KOPT-K1 (cell line): ENCODE results near the gene MIOS.
A peak's percentile ranks its signal among the peaks of the same experiment; 100 is the strongest.

Experiments
- H3K27ac ChIP-seq: fragments of 200-600 bp; sonication (generic); 2 replicates; pipeline ENCODE4 v1.5.1; 2016; ENCODE audit warnings: antibody characterized with exemption, mild to moderate bottlenecking, low read depth, low read length; ENCODE audit not compliant: poor library complexity, severe bottlenecking
- H3K36me3 ChIP-seq: fragments of 200-600 bp; sonication (generic); 2 replicates; pipeline ENCODE4 v1.5.1; 2017; ENCODE audit warnings: antibody characterized with exemption, mild to moderate bottlenecking, low read length, moderate library complexity; ENCODE audit not compliant: insufficient read depth
- H3K9me3 ChIP-seq: fragments of 200-600 bp; sonication (generic); 2 replicates; pipeline ENCODE4 v1.5.1; 2017; ENCODE audit warnings: antibody characterized with exemption, low read length, mild to moderate bottlenecking; ENCODE audit not compliant: insufficient read depth, poor library complexity, severe bottlenecking

The MIOS gene

DNA sequence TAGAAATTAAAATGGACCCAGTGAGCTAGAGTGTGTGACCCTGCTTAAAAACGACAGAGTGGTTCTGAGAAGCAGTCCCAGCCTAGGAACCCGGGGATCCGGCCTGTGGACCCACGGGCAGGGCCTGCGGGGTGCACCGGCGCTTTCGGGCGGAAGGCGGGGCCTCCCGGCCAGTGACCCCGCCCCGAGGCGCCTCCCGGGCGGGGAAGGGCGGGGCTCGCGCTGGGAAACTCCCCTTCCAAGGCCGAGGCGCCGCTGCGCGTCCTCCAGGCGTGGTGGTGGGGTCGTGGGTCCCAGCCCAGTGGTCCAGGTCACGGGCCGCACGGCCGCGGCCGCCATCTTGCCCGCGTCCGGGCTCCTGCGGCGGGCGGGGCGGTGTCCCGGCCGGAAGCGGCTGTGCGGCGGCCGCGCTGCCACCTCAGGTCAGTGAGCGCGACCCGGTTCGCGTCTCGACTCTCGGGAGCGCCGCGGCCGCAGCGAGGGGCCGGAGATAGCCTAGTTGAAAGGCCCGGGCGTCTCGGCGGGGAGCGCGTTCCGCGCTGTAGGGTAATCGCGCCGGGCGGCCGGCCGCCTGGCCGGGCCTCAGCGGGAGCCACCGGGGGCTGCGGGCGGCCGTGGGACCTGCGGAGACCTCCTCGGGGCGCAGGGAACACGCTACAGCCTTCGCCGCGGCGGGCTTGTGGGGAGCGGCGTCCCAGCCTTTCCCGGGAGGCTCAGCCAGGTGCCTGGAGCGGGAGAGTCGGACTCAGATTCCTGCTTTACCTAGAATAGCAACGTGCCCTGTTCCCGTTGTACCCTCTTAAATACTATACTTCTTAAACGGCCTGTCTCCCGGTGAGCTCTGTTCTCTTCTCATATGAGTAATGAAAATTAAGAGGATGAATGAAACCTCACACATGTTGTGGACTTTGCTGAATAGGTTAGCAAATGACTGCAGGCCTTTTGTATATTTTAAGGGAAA lies at the start of gene MIOS:
Gene MIOS (plus strand): TSS at position 234 of the 961 bp plus-strand sequence. CDS start 5,592 bp downstream, outside the sequence.
- Histone ChIP-seq H3K27ac (peak within 1 kb of the TSS; percentile 68), H3K9me3 (no peaks in the 10 kb centered on the region), H3K36me3 (no peaks in the 10 kb centered on the region)

- no peaks in the 10 kb centered on the region for H3K9me3 ChIP-seq
- H3K36me3 ChIP-seq = no peaks in the 10 kb centered on the region
- H3K27ac ChIP-seq = no peak overlapping the region
Measured at GRCh38 chr7:7517754-7518153, 48.9 kb upstream of the MIOS start.

GRCh38 chr7:7519056-7519455 lies 47.6 kb upstream of the MIOS start:
- Histone ChIP-seq H3K9me3 (no peaks in the 10 kb centered on the region), H3K27ac (no peak overlapping the region), H3K36me3 (no peaks in the 10 kb centered on the region)

DNA sequence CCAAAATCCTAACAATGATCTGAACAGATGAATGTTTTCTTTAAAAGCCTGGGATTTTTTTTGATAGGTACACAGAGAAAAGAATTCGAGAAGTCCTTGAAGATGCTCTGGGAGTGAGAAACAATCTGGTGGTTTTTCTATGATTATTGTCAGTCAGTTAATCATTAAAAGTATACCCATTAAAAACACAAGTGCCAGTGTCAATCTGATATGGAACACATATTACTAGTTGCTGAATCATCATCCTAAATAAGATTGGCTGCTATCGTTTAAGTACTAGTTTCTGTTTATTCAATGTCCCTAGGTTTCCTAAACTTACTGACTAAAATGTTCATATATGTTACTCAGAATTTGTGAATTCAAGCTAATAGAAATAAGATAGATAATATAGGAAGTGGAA lies 47.2 kb upstream of the MIOS start:
- H3K36me3 ChIP-seq = no peaks in the 10 kb centered on the region
- H3K9me3 ChIP-seq = no peaks in the 10 kb centered on the region
- no peak overlapping the region for H3K27ac ChIP-seq

GRCh38 chr7:7521259-7521658 lies 45.4 kb upstream of the MIOS start:
- H3K9me3 ChIP-seq = no peaks in the 10 kb centered on the region
- H3K27ac ChIP-seq = no peak overlapping the region
- no peaks in the 10 kb centered on the region for H3K36me3 ChIP-seq

GRCh38 chr7:7522421-7522820 lies 44.3 kb upstream of the MIOS start:
- no peaks in the 10 kb centered on the region for H3K36me3 ChIP-seq
- no peak overlapping the region for H3K27ac ChIP-seq
- H3K9me3 ChIP-seq = no peaks in the 10 kb centered on the region

DNA sequence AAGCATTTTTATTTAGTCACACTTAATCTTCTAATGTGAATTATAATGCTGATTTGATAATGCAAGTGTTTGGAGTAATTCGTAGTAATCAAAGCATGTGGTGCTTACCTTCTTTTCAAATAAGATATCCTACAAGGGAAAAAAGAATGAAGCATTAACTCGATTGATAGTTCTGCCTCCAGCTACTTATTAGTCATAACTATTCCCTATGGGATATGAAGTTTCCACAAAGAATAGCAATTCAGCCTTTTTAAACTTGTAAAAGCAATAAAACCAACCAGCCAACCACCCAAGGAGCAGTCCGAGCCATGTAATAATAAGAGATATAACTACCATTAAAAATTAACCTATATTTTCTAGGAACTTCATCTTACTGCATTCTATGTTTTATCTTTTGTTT lies 42.6 kb upstream of the MIOS start:
- Histone ChIP-seq H3K36me3 (no peaks in the 10 kb centered on the region), H3K27ac (no peak overlapping the region), H3K9me3 (no peaks in the 10 kb centered on the region)

- Histone ChIP-seq H3K27ac (no peak overlapping the region), H3K36me3 (no peaks in the 10 kb centered on the region), H3K9me3 (no peaks in the 10 kb centered on the region)
Measured at GRCh38 chr7:7526006-7526405, 40.7 kb upstream of the MIOS start.

GRCh38 chr7:7527047-7527446 lies 39.6 kb upstream of the MIOS start:
- Histone ChIP-seq H3K9me3 (no peaks in the 10 kb centered on the region), H3K36me3 (no peaks in the 10 kb centered on the region), H3K27ac (no peak overlapping the region)

DNA sequence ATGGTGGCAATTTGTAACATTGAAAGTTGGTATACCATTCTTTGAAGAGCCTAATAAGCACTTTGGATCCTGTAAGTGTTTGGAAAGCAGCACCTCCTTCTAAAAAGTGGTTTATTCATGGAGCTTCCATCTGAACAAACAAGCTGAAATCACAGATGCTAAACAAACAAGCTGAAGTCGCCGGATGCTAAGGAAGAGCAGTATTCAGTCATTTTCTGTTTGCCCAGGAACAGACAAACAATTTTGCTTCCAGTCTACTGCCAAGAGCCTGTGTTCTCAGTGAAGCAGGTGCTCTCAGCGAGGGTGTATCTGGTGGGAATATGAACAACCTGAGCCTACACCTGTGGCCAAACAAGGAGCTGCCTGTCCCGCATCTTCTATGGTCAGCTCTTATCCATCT lies 37.4 kb upstream of the MIOS start:
- Histone ChIP-seq H3K9me3 (no peaks in the 10 kb centered on the region), H3K27ac (no peak overlapping the region), H3K36me3 (no peaks in the 10 kb centered on the region)

DNA sequence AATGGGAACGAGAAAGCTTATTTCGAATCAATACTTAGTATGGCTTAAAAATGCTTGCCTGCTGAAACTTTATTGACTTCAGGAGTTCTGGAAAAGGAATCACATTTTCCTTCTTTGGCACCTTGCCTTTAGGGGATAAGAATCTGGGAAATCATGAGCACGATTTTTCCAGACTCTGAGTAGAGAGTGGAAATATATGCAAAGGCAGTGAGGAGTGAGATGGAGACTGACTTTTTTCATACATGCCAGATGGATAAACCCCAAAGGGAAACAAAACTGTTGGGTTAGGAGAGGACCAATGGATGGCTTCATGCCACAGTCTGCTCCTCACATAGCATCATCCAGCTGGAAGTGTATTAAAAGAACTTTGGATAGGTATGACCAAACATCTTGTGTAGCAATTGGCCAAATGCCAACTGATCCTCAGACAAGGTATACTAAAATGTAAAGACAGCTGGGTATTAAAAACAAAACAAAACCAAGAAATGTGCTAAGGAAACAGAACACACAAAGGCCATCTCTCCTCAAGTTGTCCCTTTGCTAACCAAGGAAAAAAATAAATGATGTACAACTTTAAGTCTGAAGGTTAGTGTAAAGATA lies 32.8 kb upstream of the MIOS start:
- Histone ChIP-seq H3K9me3 (no peaks in the 10 kb centered on the region), H3K27ac (no peak overlapping the region), H3K36me3 (no peaks in the 10 kb centered on the region)

DNA sequence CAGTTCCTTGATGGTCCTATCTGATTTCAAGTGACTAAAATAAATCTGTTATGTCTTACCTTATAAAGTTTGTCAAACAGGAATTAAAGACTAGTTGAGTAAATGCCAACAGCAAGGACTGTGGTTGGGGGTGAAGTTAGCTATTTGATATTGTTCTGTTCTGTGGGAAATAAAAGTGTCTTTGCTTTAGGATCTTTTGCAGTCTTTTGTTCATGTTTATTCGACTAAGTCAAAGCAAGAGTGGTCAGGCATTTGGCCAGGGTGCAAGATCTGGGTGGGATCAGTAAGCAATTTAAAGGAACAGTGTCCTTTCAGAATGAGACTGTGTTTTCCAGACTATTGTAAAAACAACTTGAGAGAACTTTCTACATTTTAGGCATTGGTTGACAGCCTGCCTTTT lies 31.0 kb upstream of the MIOS start, which contains the start of gene COL28A1:
Gene COL28A1 (minus strand): TSS at position 183 of the 400 bp plus-strand sequence. CDS start 2,998 bp downstream, outside the sequence.
- Histone ChIP-seq H3K9me3 (no peaks in the 10 kb centered on the region), H3K36me3 (no peaks in the 10 kb centered on the region), H3K27ac (no peak within 1 kb of the TSS)

DNA sequence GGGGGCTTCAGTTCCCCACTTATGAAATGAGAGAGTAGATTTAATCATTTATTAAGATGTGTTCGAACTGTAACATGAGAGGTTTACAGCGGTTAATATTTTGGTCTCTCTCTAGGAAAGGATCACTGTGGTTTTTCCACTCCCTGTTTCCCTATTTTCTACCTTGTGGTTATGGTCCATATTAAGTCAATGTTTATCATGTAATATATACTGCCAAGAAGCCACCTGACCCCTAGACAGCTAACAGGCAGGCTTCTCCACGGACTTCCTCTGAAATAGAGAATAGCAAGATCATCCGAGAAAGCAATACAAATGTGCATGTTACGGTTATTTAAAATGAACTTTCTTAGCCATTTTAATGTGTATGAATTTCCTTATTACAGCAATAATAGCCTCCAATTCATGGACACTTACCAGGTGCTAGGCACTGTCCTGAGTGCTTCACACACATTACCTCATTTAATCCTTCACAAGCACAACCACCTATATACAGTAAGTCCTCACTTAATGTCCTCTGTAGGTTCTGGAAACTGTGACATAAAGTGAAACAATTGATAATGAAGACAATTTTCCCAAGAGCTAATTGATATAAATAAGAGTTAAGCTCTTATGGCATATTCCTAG lies 30.2 kb upstream of the MIOS start:
- Histone ChIP-seq H3K9me3 (no peaks in the 10 kb centered on the region), H3K27ac (no peak overlapping the region), H3K36me3 (no peaks in the 10 kb centered on the region)

DNA sequence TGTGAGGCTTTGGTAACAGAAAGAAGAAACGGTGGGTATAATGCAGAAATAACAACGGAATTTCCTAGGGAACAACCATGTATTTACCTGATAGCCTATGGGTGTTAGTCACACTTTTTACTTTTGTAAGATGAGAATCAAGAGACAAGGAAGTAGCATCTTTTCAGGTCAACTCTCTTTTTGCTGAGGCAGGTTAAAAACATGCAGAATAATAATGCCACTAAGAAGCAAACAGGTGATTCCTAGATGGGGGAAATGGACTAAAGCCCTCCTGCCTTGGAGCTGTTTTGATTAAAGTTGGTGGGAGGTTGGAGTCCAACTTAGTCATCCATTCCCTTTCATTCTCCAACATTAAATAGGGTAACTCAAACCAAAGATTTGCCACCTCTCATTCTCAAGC lies 29.0 kb upstream of the MIOS start:
- H3K27ac ChIP-seq = no peak overlapping the region
- H3K36me3 ChIP-seq = no peaks in the 10 kb centered on the region
- H3K9me3 ChIP-seq = no peaks in the 10 kb centered on the region

- H3K9me3 ChIP-seq = no peaks in the 10 kb centered on the region
- H3K27ac ChIP-seq = no peak overlapping the region
- no peaks in the 10 kb centered on the region for H3K36me3 ChIP-seq
Measured at GRCh38 chr7:7539152-7539551, 27.5 kb upstream of the MIOS start.
